OCI-LY7 (cell line): ENCODE measurements around the gene NRXN2. TPM values are rescaled to one million over a fixed set of nuclear protein-coding genes. Genes with fewer than 3 reads are reported as not detected.

Source experiments
- BruUV-seq: library from RNA; stranded (reverse); fragments of 400-500 nt; replicated peaks from 2 replicates; lab custom pipeline; 2021; lab: Mats Ljungman, UMichigan
- CTCF ChIA-PET: fragments of 300-600 bp; sonication (Branson Sonifier 250); formaldehyde crosslinking; loops from one replicate; lab custom pipeline; 2022; ENCODE audit warnings: antibody characterized with exemption; ENCODE audit not compliant: unreplicated experiment; lab: Charles Lee
- POLR2A ChIA-PET: fragments of 300-600 bp; sonication (Branson Sonifier 250); formaldehyde crosslinking; loops from one replicate; lab custom pipeline; 2022; ENCODE audit warnings: antibody characterized with exemption; lab: Charles Lee
- DNase-seq: peaks from one replicate; pipeline ENCODE4 v3.0.0-alpha.2; 2015; ENCODE audit warnings: low spot score
- H2AFZ ChIP-seq: fragments of 200-600 bp; sonication (generic), shearing (Covaris generic); 2 replicates; pipeline ENCODE4 v1.6.1; 2014; ENCODE audit warnings: mild to moderate bottlenecking, antibody characterized with exemption, low read length, moderate library complexity
- H3K27ac ChIP-seq: fragments of 200-600 bp; sonication (generic); 2 replicates; pipeline ENCODE4 v1.5.1; 2014; ENCODE audit warnings: mixed run types, low read depth, mild to moderate bottlenecking, moderate library complexity, low read length, inconsistent platforms; ENCODE audit not compliant: poor library complexity, severe bottlenecking
- H3K36me3 ChIP-seq: fragments of 200-600 bp; sonication (generic); 2 replicates; pipeline ENCODE4 v1.6.1; 2014; ENCODE audit warnings: mild to moderate bottlenecking, antibody characterized with exemption, low read length, moderate library complexity, mixed read lengths; ENCODE audit not compliant: insufficient read depth
- H3K4me1 ChIP-seq: fragments of 200-600 bp; sonication (generic); 2 replicates; pipeline ENCODE4 v1.5.1; 2014; ENCODE audit warnings: mild to moderate bottlenecking, low read length; ENCODE audit not compliant: insufficient read depth, poor library complexity, severe bottlenecking
- H3K4me2 ChIP-seq: fragments of 200-600 bp; sonication (generic); 2 replicates; pipeline ENCODE4 v1.6.1; 2014; ENCODE audit warnings: mild to moderate bottlenecking, low read length
- H3K4me3 ChIP-seq: fragments of 200-600 bp; sonication (generic); 2 replicates; pipeline ENCODE4 v1.5.1; 2014; ENCODE audit warnings: mild to moderate bottlenecking, low read depth, low read length; ENCODE audit not compliant: poor library complexity, severe bottlenecking
- H3K79me2 ChIP-seq: fragments of 200-600 bp; sonication (generic); 2 replicates; pipeline ENCODE4 v1.6.1; 2016; ENCODE audit warnings: low read depth, mild to moderate bottlenecking, low read length, moderate library complexity, mixed read lengths; ENCODE audit not compliant: insufficient read depth
- H3K9me2 ChIP-seq: fragments of 200-600 bp; sonication (generic); 2 replicates; pipeline ENCODE4 v1.6.1; 2016; ENCODE audit warnings: mild to moderate bottlenecking, low read length, mixed read lengths; ENCODE audit not compliant: insufficient read depth
- H3K9me3 ChIP-seq: fragments of 200-600 bp; sonication (generic); 2 replicates; pipeline ENCODE4 v1.6.1; 2014; ENCODE audit warnings: mild to moderate bottlenecking, mixed run types, low read length, mixed read lengths
- H4K20me1 ChIP-seq: fragments of 200-600 bp; sonication (generic); 2 replicates; pipeline ENCODE4 v1.6.1; 2014; ENCODE audit warnings: mild to moderate bottlenecking, antibody characterized with exemption, low read length, moderate library complexity, mixed read lengths; ENCODE audit not compliant: insufficient read depth
- EZH2phosphoT487 ChIP-seq: fragments of 200-600 bp; sonication (generic); IDR thresholded peaks from 2 replicates; pipeline ENCODE4 v1.6.1; 2018; ENCODE audit warnings: low read depth, borderline replicate concordance, mild to moderate bottlenecking, mixed run types, antibody characterized with exemption, low read length, moderate library complexity, mixed read lengths
- intact Hi-C: fragments of 100-400 bp; cut with micrococcal nuclease; formaldehyde crosslinking; loops from one replicate; pipeline ENCODE4 v1.10.0; 2022; ENCODE audit not compliant: unreplicated experiment
- total RNA-seq, 2 experiments: library from RNA; depleted of rRNA in 1 of 2; stranded (reverse); fragments of >200 nt in 1 of 2; shearing (Covaris generic) in 1 of 2; gene quantifications; 2 replicates each; pipeline ENCODE4 v1.2.3, GENCODE V29; 2014 to 2022
- TF ChIP-seq, protein P1 (sequence below): fragments of 200-600 bp; sonication (generic); conservative IDR thresholded peaks from 2 replicates; pipeline ENCODE4 v1.5.1; 2014; ENCODE audit warnings: mild to moderate bottlenecking, antibody characterized with exemption, low read length, moderate library complexity, mixed read lengths

Gene NRXN2
- total RNA-seq, 2 experiments from 2014 or later = 2.4 to 3.3 TPM

GRCh38 chr11:64585150-64585549 lies 137.8 kb downstream of the NRXN2 start:
- no peaks in the 10 kb centered on the region for H4K20me1 ChIP-seq
- H3K27ac ChIP-seq = no peak overlapping the region
- BruUV-seq = no TSS peak
- H3K4me2 ChIP-seq = no peak overlapping the region
- no peaks in the 10 kb centered on the region for H3K36me3 ChIP-seq
- H2AFZ ChIP-seq = no peak overlapping the region
- CTCF ChIA-PET = no interaction called here
- POLR2A ChIA-PET = no interaction called here
- no peak for TF ChIP-seq EZH2phosphoT487
- TF ChIP-seq, protein P1, sequence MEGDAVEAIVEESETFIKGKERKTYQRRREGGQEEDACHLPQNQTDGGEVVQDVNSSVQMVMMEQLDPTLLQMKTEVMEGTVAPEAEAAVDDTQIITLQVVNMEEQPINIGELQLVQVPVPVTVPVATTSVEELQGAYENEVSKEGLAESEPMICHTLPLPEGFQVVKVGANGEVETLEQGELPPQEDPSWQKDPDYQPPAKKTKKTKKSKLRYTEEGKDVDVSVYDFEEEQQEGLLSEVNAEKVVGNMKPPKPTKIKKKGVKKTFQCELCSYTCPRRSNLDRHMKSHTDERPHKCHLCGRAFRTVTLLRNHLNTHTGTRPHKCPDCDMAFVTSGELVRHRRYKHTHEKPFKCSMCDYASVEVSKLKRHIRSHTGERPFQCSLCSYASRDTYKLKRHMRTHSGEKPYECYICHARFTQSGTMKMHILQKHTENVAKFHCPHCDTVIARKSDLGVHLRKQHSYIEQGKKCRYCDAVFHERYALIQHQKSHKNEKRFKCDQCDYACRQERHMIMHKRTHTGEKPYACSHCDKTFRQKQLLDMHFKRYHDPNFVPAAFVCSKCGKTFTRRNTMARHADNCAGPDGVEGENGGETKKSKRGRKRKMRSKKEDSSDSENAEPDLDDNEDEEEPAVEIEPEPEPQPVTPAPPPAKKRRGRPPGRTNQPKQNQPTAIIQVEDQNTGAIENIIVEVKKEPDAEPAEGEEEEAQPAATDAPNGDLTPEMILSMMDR = no peak
- H3K9me2 ChIP-seq = no peaks in the 10 kb centered on the region
- no peaks in the 10 kb centered on the region for H3K9me3 ChIP-seq
- H3K4me1 ChIP-seq = no peaks in the 10 kb centered on the region
- H3K4me3 ChIP-seq = no peak overlapping the region
- DNase-seq = no peak
- H3K79me2 ChIP-seq = no peaks in the 10 kb centered on the region
- intact Hi-C loops = no loop called here

DNA sequence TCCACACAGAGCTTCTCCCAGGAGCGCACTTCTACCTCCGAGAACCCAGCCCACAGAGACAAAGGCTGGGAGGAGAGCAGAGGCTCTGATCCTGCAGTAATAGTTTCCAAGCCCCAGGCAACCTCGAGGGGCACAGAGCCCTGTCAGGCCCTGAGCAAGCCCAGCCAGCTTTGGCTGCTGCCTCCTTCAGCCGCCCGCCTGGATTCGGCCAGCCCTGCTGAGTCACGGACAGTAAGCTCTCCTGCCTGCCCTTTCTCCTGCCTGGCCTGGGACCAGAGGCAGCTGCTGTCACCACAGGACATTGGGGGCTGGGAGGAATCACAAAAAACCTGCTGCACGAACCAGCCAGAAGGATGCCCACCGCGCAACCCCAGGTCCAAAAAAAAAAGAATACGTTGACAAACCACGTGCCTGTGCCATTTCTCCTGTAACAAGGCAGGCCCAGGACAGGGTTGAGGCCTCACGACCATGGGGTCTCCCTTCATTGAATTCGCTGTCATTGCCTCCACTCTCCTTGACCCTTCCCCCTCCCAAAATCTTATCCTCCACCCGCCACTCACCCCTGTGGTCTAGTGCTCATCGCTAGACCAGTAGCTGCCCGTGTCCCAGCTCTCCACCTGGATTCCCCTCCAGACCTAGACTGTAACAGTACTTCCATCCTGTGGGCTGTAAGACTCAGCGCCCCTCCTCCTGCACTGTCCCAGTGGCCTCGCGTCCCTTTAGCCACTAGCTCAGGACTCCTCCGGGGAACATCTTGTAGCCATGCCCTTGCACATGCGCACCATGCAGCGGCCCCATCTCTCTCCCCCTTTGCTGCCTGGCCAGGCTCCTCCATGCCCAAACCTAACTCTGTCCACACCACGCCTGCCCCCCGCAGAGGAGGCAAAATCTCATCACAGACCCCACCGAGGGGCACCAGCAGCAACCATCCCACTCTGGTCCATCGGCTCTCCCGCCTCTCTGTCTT lies 139.4 kb downstream of the NRXN2 start:
- H3K4me1 ChIP-seq = no peaks in the 10 kb centered on the region
- no peaks in the 10 kb centered on the region for H3K9me2 ChIP-seq
- H3K79me2 ChIP-seq = no peaks in the 10 kb centered on the region
- H4K20me1 ChIP-seq = no peaks in the 10 kb centered on the region
- intact Hi-C loops = no loop called here
- no peaks in the 10 kb centered on the region for H3K36me3 ChIP-seq
- H3K9me3 ChIP-seq = no peaks in the 10 kb centered on the region
- ChIA-PET POLR2A (no interaction called here), CTCF (no interaction called here)
- no peak overlapping the region for H2AFZ ChIP-seq
- H3K27ac ChIP-seq = no peak overlapping the region
- DNase-seq = no peak
- TF ChIP-seq, protein P1 = no peak
- TF ChIP-seq EZH2phosphoT487 = no peak
- BruUV-seq = no TSS peak
- H3K4me2 ChIP-seq = no peak overlapping the region
- H3K4me3 ChIP-seq = no peak overlapping the region

DNA sequence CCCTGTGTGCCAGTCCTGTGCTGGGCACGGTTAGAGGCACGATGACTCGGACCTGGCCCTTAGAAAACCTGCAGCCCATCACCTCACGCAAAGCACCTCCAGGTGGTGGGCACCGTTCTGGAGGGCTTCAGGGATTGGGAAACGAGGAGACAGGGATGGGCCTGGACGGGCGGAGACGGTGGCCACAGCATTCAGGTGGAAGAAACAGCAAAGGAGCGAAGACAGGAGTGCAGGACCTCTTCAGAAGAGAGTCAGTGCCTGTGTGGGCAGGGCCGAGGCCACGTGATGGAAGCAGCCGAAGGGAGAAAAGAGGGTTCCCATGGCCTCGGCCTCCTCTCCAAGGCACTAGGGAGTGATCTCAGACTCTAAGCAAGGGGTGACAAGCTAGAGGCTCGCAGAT lies 140.1 kb downstream of the NRXN2 start:
- BruUV-seq = no TSS peak
- H3K27ac ChIP-seq = no peak overlapping the region
- no peak overlapping the region for H3K4me2 ChIP-seq
- POLR2A ChIA-PET = no interaction called here
- H3K4me3 ChIP-seq = no peak overlapping the region
- TF ChIP-seq, protein P1 = no peak
- no peak for TF ChIP-seq EZH2phosphoT487
- H3K36me3 ChIP-seq = no peaks in the 10 kb centered on the region
- H3K4me1 ChIP-seq = no peaks in the 10 kb centered on the region
- H3K9me3 ChIP-seq = no peaks in the 10 kb centered on the region
- CTCF ChIA-PET = no interaction called here
- no peaks in the 10 kb centered on the region for H4K20me1 ChIP-seq
- H3K79me2 ChIP-seq = no peaks in the 10 kb centered on the region
- no peak for DNase-seq
- intact Hi-C loops = no loop called here
- no peak overlapping the region for H2AFZ ChIP-seq
- H3K9me2 ChIP-seq = no peaks in the 10 kb centered on the region
